ENCODE data around the gene RAPGEF4. TPM values are rescaled to one million over a fixed set of nuclear protein-coding genes. Genes with fewer than 3 reads are reported as not detected.

Gene RAPGEF4
- total RNA-seq, 1 experiment from 2014 or later = 0.98 TPM

- intact Hi-C loops (cut with micrococcal nuclease; ENCODE audit: unreplicated experiment) = no loop called here
- H3K9me3 Mint-ChIP-seq (ENCODE audit: unreplicated experiment) = no peaks in the 10 kb centered on the region
These were observed 15.9 kb downstream of the RAPGEF4 start for GRCh38 chr2:172751564-172751963.

GRCh38 chr2:172753610-172754009 lies 18.0 kb downstream of the RAPGEF4 start:
- no peak overlapping the region for H3K4me3 ChIP-seq (ENCODE audit: low read depth, low read length)
- no peaks in the 10 kb centered on the region for H3K4me1 ChIP-seq
- no peaks in the 10 kb centered on the region for H3K36me3 ChIP-seq (ENCODE audit: control insufficient read depth, insufficient read depth, low read length)
- ChIA-PET POLR2A (no interaction called here), CTCF (no interaction called here)
- no TSS peak for BruUV-seq (replicated peaks)
- Mint-ChIP-seq H3K4me1 (ENCODE audit: low read depth, unreplicated experiment) (no peaks in the 10 kb centered on the region), H3K36me3 (ENCODE audit: insufficient read depth, unreplicated experiment) (peaks cover 4% of the 10 kb centered on the region), H3K27ac (ENCODE audit: unreplicated experiment) (no peak overlapping the region), H3K27me3 (ENCODE audit: insufficient read depth, unreplicated experiment) (peaks cover 8% of the 10 kb centered on the region), H3K4me3 (ENCODE audit: unreplicated experiment) (no peak overlapping the region), H3K9me3 (ENCODE audit: unreplicated experiment) (no peaks in the 10 kb centered on the region)
- H3K9me3 ChIP-seq = no peaks in the 10 kb centered on the region
- TF ChIP-seq CTCF (IDR thresholded peaks at IDR 0.05; ENCODE audit: insufficient read depth in 1 of 2, low read depth in 1 of 2, low read length in 1 of 2, severe bottlenecking in 1 of 2, unreplicated experiment in 1 of 2) = no peak
- intact Hi-C loops (cut with micrococcal nuclease; ENCODE audit: unreplicated experiment) = no loop called here
- no peak for DNase-seq
- no peaks in the 10 kb centered on the region for H3K27me3 ChIP-seq (replicated peaks; ENCODE audit: control insufficient read depth, insufficient read depth, low read length)

More at GRCh38 chr2:172751564-172751963, 15.9 kb downstream of the RAPGEF4 start:
- no TSS peak for BruUV-seq (replicated peaks)
- Histone ChIP-seq H3K4me3 (ENCODE audit: low read depth, low read length) (no peak overlapping the region), H3K4me1 (no peaks in the 10 kb centered on the region), H3K36me3 (ENCODE audit: control insufficient read depth, insufficient read depth, low read length) (no peaks in the 10 kb centered on the region), H3K9me3 (peaks cover 3% of the 10 kb centered on the region), H3K27me3 (replicated peaks; ENCODE audit: control insufficient read depth, insufficient read depth, low read length) (no peaks in the 10 kb centered on the region)
- peaks cover 4% of the 10 kb centered on the region for H3K36me3 Mint-ChIP-seq (ENCODE audit: insufficient read depth, unreplicated experiment)
- no peak overlapping the region for H3K4me3 Mint-ChIP-seq (ENCODE audit: unreplicated experiment)
- peaks cover 8% of the 10 kb centered on the region for H3K27me3 Mint-ChIP-seq (ENCODE audit: insufficient read depth, unreplicated experiment)
- no peak overlapping the region for H3K27ac Mint-ChIP-seq (ENCODE audit: unreplicated experiment)
- ChIA-PET CTCF (no interaction called here), POLR2A (no interaction called here)
- no peaks in the 10 kb centered on the region for H3K4me1 Mint-ChIP-seq (ENCODE audit: low read depth, unreplicated experiment)
- no peak for DNase-seq
- no peak for TF ChIP-seq CTCF (IDR thresholded peaks at IDR 0.05; ENCODE audit: insufficient read depth in 1 of 2, low read depth in 1 of 2, low read length in 1 of 2, severe bottlenecking in 1 of 2, unreplicated experiment in 1 of 2)

GRCh38 chr2:172759441-172759840 lies 23.8 kb downstream of the RAPGEF4 start:
- Histone ChIP-seq H3K36me3 (ENCODE audit: control insufficient read depth, insufficient read depth, low read length) (no peaks in the 10 kb centered on the region), H3K27me3 (replicated peaks; ENCODE audit: control insufficient read depth, insufficient read depth, low read length) (no peaks in the 10 kb centered on the region), H3K9me3 (no peaks in the 10 kb centered on the region), H3K4me3 (ENCODE audit: low read depth, low read length) (no peak overlapping the region), H3K4me1 (no peaks in the 10 kb centered on the region)
- POLR2A ChIA-PET = no interaction called here
- H3K27ac Mint-ChIP-seq (ENCODE audit: unreplicated experiment) = no peak overlapping the region
- CTCF ChIA-PET = no interaction called here
- peaks cover 17% of the 10 kb centered on the region for H3K9me3 Mint-ChIP-seq (ENCODE audit: unreplicated experiment)
- intact Hi-C loops (cut with micrococcal nuclease; ENCODE audit: unreplicated experiment) = no loop called here
- H3K27me3 Mint-ChIP-seq (ENCODE audit: insufficient read depth, unreplicated experiment) = peaks cover 3% of the 10 kb centered on the region
- DNase-seq = no peak
- H3K4me3 Mint-ChIP-seq (ENCODE audit: unreplicated experiment) = no peak overlapping the region
- H3K4me1 Mint-ChIP-seq (ENCODE audit: low read depth, unreplicated experiment) = no peaks in the 10 kb centered on the region
- H3K36me3 Mint-ChIP-seq (ENCODE audit: insufficient read depth, unreplicated experiment) = no peaks in the 10 kb centered on the region
- no peak for TF ChIP-seq CTCF (IDR thresholded peaks at IDR 0.05; ENCODE audit: insufficient read depth in 1 of 2, low read depth in 1 of 2, low read length in 1 of 2, severe bottlenecking in 1 of 2, unreplicated experiment in 1 of 2)
- no TSS peak for BruUV-seq (replicated peaks)
